ENCODE results near the gene MYL3.

Gene MYL3

GRCh38 chr3:46897829-46898320, 34.6 kb upstream of the MYL3 start:
- Histone ChIP-seq H3K4me1 (ENCODE audit: control insufficient read depth, low read length) (peaks cover 14% of the 10 kb centered on the region), H3K27ac (ENCODE audit: low read depth, low read length) (no peak overlapping the region), H3F3A (ENCODE audit: control insufficient read depth, insufficient read depth) (no peaks in the 10 kb centered on the region), H4K20me1 (ENCODE audit: control insufficient read depth, insufficient read depth, low read depth, low read length) (no peaks in the 10 kb centered on the region), H3K36me3 (ENCODE audit: control insufficient read depth, low read length) (no peaks in the 10 kb centered on the region), H3K79me2 (ENCODE audit: control insufficient read depth, low read length) (no peaks in the 10 kb centered on the region), H3K4me2 (ENCODE audit: low read length) (peak overlapping the region; percentile 47), H3K9me2 (replicated peaks; ENCODE audit: control insufficient read depth, low read length) (no peaks in the 10 kb centered on the region), H3K27me3 (ENCODE audit: control insufficient read depth, low read length) (peaks cover 23% of the 10 kb centered on the region), H3K9me3 (ENCODE audit: control insufficient read depth, insufficient read depth, low read length) (no peaks in the 10 kb centered on the region), H3K4me3 (ENCODE audit: low read length) (peak overlapping the region; percentile 54)
- TF ChIP-seq CTCF (IDR thresholded peaks at IDR 0.05; ENCODE audit: low read depth, low read length, poor library complexity, severe bottlenecking) (peak; percentile 44), EZH2phosphoT487 (IDR thresholded peaks at IDR 0.05; ENCODE audit: borderline replicate concordance, low read length) (no peak)

- no peaks in the 10 kb centered on the region for H3K79me2 ChIP-seq (ENCODE audit: control insufficient read depth, low read length)
- H3K36me3 ChIP-seq (ENCODE audit: control insufficient read depth, low read length) = no peaks in the 10 kb centered on the region
- H3K9me3 ChIP-seq (ENCODE audit: control insufficient read depth, insufficient read depth, low read length) = no peaks in the 10 kb centered on the region
- no peak overlapping the region for H3K27ac ChIP-seq (ENCODE audit: low read depth, low read length)
- peaks cover 22% of the 10 kb centered on the region for H3K4me1 ChIP-seq (ENCODE audit: control insufficient read depth, low read length)
- H3F3A ChIP-seq (ENCODE audit: control insufficient read depth, insufficient read depth) = no peaks in the 10 kb centered on the region
- peaks cover 31% of the 10 kb centered on the region for H3K27me3 ChIP-seq (ENCODE audit: control insufficient read depth, low read length)
- H3K4me2 ChIP-seq (ENCODE audit: low read length) = no peak overlapping the region
- H3K9me2 ChIP-seq (replicated peaks; ENCODE audit: control insufficient read depth, low read length) = no peaks in the 10 kb centered on the region
- TF ChIP-seq EZH2phosphoT487 (IDR thresholded peaks at IDR 0.05; ENCODE audit: borderline replicate concordance, low read length) (no peak), CTCF (IDR thresholded peaks at IDR 0.05; ENCODE audit: low read depth, low read length, poor library complexity, severe bottlenecking) (no peak)
- no peak overlapping the region for H3K4me3 ChIP-seq (ENCODE audit: low read length)
- no peaks in the 10 kb centered on the region for H4K20me1 ChIP-seq (ENCODE audit: control insufficient read depth, insufficient read depth, low read depth, low read length)
Observed at GRCh38 chr3:46897031-46897430, 33.8 kb upstream of the MYL3 start.

- Histone ChIP-seq H3K9me3 (ENCODE audit: control insufficient read depth, insufficient read depth, low read length) (no peaks in the 10 kb centered on the region), H3F3A (ENCODE audit: control insufficient read depth, insufficient read depth) (no peaks in the 10 kb centered on the region), H3K36me3 (ENCODE audit: control insufficient read depth, low read length) (no peaks in the 10 kb centered on the region), H3K4me1 (ENCODE audit: control insufficient read depth, low read length) (peaks cover 22% of the 10 kb centered on the region), H3K79me2 (ENCODE audit: control insufficient read depth, low read length) (no peaks in the 10 kb centered on the region), H3K27ac (ENCODE audit: low read depth, low read length) (no peak overlapping the region), H3K27me3 (ENCODE audit: control insufficient read depth, low read length) (peaks cover 38% of the 10 kb centered on the region), H4K20me1 (ENCODE audit: control insufficient read depth, insufficient read depth, low read depth, low read length) (no peaks in the 10 kb centered on the region), H3K4me3 (ENCODE audit: low read length) (no peak overlapping the region), H3K4me2 (ENCODE audit: low read length) (no peak overlapping the region), H3K9me2 (replicated peaks; ENCODE audit: control insufficient read depth, low read length) (no peaks in the 10 kb centered on the region)
- no peak for TF ChIP-seq CTCF (IDR thresholded peaks at IDR 0.05; ENCODE audit: low read depth, low read length, poor library complexity, severe bottlenecking)
- TF ChIP-seq EZH2phosphoT487 (IDR thresholded peaks at IDR 0.05; ENCODE audit: borderline replicate concordance, low read length) = no peak
Observed at GRCh38 chr3:46896386-46896785, 33.1 kb upstream of the MYL3 start.

Data from DOHH2 (cell line).